PC-9 (cell line): Measurements from ENCODE around the gene NSUN7. TPM values are rescaled to one million over a fixed set of nuclear protein-coding genes. Genes with fewer than 3 reads are reported as not detected.
"Not testable (repeated sequence)": the region's sequence is repeated elsewhere in the genome, so short reads cannot be mapped to it uniquely, and the experiment has no call there.

Experiments
- BruUV-seq: library from RNA; stranded (reverse); fragments of 400-500 nt; replicated peaks from 2 replicates; lab custom pipeline; 2021; lab: Mats Ljungman, UMichigan
- CTCF ChIA-PET: fragments of 300-600 bp; sonication (Branson Sonifier 250); formaldehyde crosslinking; loops from one replicate; lab custom pipeline; 2022; ENCODE audit warnings: antibody characterized with exemption; lab: Charles Lee
- POLR2A ChIA-PET: fragments of 300-600 bp; sonication (Branson Sonifier 250); formaldehyde crosslinking; loops from one replicate; lab custom pipeline; 2022; ENCODE audit warnings: antibody characterized with exemption; ENCODE audit not compliant: unreplicated experiment; lab: Charles Lee
- DNase-seq, 2 experiments: peaks; one replicate each; pipeline versions ENCODE4 v3.0.0 to v3.0.0-alpha.2; 2015 to 2022; ENCODE audit warnings: mixed read lengths in 1 of 2
- H2AFZ ChIP-seq: fragments of 200-600 bp; sonication (generic); 2 replicates; pipeline ENCODE4 v1.8.1; 2017; ENCODE audit warnings: antibody characterized with exemption
- H3F3A ChIP-seq: fragments of 200-600 bp; sonication (generic); 2 replicates; pipeline ENCODE4 v1.8.1; 2017; ENCODE audit warnings: antibody characterized with exemption, mild to moderate bottlenecking, low read depth; ENCODE audit not compliant: insufficient read depth
- H3K27ac ChIP-seq: fragments of 200-600 bp; sonication (generic); 2 replicates; pipeline ENCODE4 v1.6.1; 2016; ENCODE audit warnings: mixed run types
- H3K27me3 ChIP-seq: fragments of 200-600 bp; sonication (generic); 2 replicates; pipeline ENCODE4 v1.6.1; 2016; ENCODE audit warnings: low read depth, mixed run types; ENCODE audit not compliant: insufficient read depth
- H3K36me3 ChIP-seq: fragments of 200-600 bp; sonication (generic); 2 replicates; pipeline ENCODE4 v1.6.1; 2016; ENCODE audit warnings: low read depth, mixed run types
- H3K4me1 ChIP-seq: fragments of 200-600 bp; sonication (generic); replicated peaks from 2 replicates; pipeline ENCODE4 v1.6.1; 2016; ENCODE audit warnings: mixed run types; ENCODE audit not compliant: insufficient read depth
- H3K4me2 ChIP-seq: fragments of 200-600 bp; sonication (generic); 2 replicates; pipeline ENCODE4 v1.6.1; 2017; ENCODE audit warnings: mixed run types
- H3K4me3 ChIP-seq: fragments of 200-600 bp; sonication (generic); 2 replicates; pipeline ENCODE4 v1.6.1; 2016; ENCODE audit warnings: mixed run types
- H3K79me2 ChIP-seq: fragments of 200-600 bp; sonication (generic); 2 replicates; pipeline ENCODE4 v1.6.1; 2017; ENCODE audit warnings: low read depth, mixed run types
- H3K9me2 ChIP-seq: fragments of 200-600 bp; sonication (generic); 2 replicates; pipeline ENCODE4 v1.8.1; 2017; ENCODE audit warnings: mild to moderate bottlenecking; ENCODE audit not compliant: insufficient read depth
- H3K9me3 ChIP-seq: fragments of 200-600 bp; sonication (generic); 2 replicates; pipeline ENCODE4 v1.8.1; 2016; ENCODE audit warnings: low read depth; ENCODE audit not compliant: insufficient read depth
- H4K20me1 ChIP-seq: fragments of 200-600 bp; sonication (generic); 2 replicates; pipeline ENCODE4 v1.8.1; 2017; ENCODE audit not compliant: insufficient read depth
- EZH2 ChIP-seq: fragments of 200-600 bp; sonication (generic); IDR thresholded peaks from 2 replicates; pipeline ENCODE4 v1.8.0; 2017; ENCODE audit warnings: antibody characterized with exemption, low read depth
- intact Hi-C: fragments of 100-400 bp; cut with micrococcal nuclease; formaldehyde crosslinking; loops from one replicate; pipeline ENCODE4 v1.10.0; 2022; ENCODE audit not compliant: unreplicated experiment
- total RNA-seq: library from RNA; stranded (reverse); gene quantifications from 2 replicates; pipeline ENCODE4 v1.2.3, GENCODE V29; 2021
- TF ChIP-seq, protein P1 (sequence below): fragments of 200-600 bp; sonication (generic); conservative IDR thresholded peaks from 2 replicates; pipeline ENCODE4 v1.6.1; 2017; ENCODE audit warnings: mixed run types, antibody characterized with exemption, mild to moderate bottlenecking, moderate library complexity

The NSUN7 gene
- total RNA-seq, 1 experiment from 2014 or later = 16.8 TPM

DNA sequence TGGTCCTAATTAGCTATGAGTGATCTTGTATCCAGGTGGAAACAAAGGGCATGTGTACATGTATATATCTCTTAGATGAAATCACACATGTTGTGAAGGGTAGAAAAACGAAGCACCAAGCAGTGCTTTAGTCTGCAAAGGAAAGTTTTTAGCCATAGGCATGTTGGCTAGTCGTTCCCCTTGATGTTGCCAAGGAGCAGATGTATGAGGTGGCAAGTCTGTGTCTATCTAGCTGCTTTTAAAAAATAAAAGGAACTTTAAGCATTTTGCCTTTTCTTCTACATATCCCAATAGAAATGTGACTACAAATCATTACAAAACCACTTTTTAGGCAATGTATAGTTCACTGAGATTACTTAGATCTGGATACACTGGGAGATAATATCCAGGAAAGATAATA is 63.1 kb downstream of the NSUN7 start:
- no peak for TF ChIP-seq EZH2
- TF ChIP-seq, protein P1, sequence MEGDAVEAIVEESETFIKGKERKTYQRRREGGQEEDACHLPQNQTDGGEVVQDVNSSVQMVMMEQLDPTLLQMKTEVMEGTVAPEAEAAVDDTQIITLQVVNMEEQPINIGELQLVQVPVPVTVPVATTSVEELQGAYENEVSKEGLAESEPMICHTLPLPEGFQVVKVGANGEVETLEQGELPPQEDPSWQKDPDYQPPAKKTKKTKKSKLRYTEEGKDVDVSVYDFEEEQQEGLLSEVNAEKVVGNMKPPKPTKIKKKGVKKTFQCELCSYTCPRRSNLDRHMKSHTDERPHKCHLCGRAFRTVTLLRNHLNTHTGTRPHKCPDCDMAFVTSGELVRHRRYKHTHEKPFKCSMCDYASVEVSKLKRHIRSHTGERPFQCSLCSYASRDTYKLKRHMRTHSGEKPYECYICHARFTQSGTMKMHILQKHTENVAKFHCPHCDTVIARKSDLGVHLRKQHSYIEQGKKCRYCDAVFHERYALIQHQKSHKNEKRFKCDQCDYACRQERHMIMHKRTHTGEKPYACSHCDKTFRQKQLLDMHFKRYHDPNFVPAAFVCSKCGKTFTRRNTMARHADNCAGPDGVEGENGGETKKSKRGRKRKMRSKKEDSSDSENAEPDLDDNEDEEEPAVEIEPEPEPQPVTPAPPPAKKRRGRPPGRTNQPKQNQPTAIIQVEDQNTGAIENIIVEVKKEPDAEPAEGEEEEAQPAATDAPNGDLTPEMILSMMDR = no peak
- Histone ChIP-seq H3K4me3 (no peak overlapping the region), H3K9me3 (no peaks in the 10 kb centered on the region), H3K27me3 (no peaks in the 10 kb centered on the region), H3K36me3 (no peaks in the 10 kb centered on the region), H3K9me2 (no peaks in the 10 kb centered on the region), H3F3A (no peaks in the 10 kb centered on the region), H3K79me2 (no peaks in the 10 kb centered on the region), H3K27ac (no peak overlapping the region), H2AFZ (no peak overlapping the region), H3K4me1 (no peaks in the 10 kb centered on the region), H3K4me2 (no peak overlapping the region), H4K20me1 (no peaks in the 10 kb centered on the region)
- intact Hi-C loops = no loop called here
- POLR2A ChIA-PET = no interaction called here
- CTCF ChIA-PET = no interaction called here
- BruUV-seq = no TSS peak
- DNase-seq = no peak

DNA sequence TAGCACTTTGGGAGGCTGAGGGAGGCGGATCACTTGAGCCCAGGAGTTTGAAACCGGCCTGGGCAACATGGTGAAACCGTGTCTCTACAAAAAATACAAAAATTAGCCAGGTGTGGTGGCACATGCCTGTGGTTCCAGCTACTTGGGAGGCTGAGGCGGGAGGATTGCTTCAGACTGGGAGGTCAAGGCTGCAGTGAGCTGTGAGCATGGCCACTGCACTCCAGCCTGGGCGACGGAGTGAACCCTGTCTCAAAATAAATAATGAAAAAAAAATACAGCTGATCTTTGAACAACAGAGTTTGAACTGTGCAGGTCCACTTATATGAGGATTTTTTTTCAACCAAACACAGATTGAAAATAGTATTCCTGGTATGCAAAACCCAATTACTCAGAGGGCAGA is 67.4 kb downstream of the NSUN7 start:
- DNase-seq, H3K9me2 ChIP-seq, H3K4me1 ChIP-seq, BruUV-seq, H4K20me1 ChIP-seq, H3K4me2 ChIP-seq, H2AFZ ChIP-seq, POLR2A ChIA-PET, H3K4me3 ChIP-seq, H3K79me2 ChIP-seq, H3F3A ChIP-seq, H3K27ac ChIP-seq, CTCF ChIA-PET, H3K27me3 ChIP-seq, H3K36me3 ChIP-seq, H3K9me3 ChIP-seq, intact Hi-C loops: not testable (repeated sequence)

DNA sequence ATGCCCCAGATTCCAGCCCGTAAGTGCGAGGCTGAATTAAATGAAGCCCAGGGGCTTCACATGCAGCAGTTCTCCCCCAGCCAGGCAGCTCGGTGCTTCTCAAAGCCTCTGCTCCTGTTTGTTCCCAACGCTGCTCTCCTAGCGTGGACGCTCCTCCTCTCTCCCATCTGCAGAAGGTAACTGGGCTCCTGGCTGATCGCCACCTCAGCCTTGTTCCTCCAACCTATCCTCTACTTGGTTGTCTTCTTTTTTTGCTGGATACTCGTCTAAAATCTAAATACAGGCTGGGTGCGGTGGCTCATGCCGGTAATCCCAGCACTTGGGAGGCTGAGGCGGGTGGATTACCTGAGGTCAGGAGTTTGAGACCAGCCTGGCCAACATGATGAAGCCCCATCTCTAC is 70.3 kb downstream of the NSUN7 start:
- H3K4me2 ChIP-seq = no peak overlapping the region
- POLR2A ChIA-PET = no interaction called here
- H3K4me3 ChIP-seq = no peak overlapping the region
- no peaks in the 10 kb centered on the region for H3K79me2 ChIP-seq
- CTCF ChIA-PET = no interaction called here
- intact Hi-C loops = no loop called here
- no peaks in the 10 kb centered on the region for H3K36me3 ChIP-seq
- no peak overlapping the region for H2AFZ ChIP-seq
- no peaks in the 10 kb centered on the region for H3K9me3 ChIP-seq
- H4K20me1 ChIP-seq = no peaks in the 10 kb centered on the region
- no peak overlapping the region for H3K27ac ChIP-seq
- DNase-seq = no peak
- no TSS peak for BruUV-seq
- H3K9me2 ChIP-seq = no peaks in the 10 kb centered on the region
- no peak for TF ChIP-seq EZH2
- TF ChIP-seq, protein P1 = no peak
- no peaks in the 10 kb centered on the region for H3K27me3 ChIP-seq
- H3K4me1 ChIP-seq = no peaks in the 10 kb centered on the region
- H3F3A ChIP-seq = no peaks in the 10 kb centered on the region

DNA sequence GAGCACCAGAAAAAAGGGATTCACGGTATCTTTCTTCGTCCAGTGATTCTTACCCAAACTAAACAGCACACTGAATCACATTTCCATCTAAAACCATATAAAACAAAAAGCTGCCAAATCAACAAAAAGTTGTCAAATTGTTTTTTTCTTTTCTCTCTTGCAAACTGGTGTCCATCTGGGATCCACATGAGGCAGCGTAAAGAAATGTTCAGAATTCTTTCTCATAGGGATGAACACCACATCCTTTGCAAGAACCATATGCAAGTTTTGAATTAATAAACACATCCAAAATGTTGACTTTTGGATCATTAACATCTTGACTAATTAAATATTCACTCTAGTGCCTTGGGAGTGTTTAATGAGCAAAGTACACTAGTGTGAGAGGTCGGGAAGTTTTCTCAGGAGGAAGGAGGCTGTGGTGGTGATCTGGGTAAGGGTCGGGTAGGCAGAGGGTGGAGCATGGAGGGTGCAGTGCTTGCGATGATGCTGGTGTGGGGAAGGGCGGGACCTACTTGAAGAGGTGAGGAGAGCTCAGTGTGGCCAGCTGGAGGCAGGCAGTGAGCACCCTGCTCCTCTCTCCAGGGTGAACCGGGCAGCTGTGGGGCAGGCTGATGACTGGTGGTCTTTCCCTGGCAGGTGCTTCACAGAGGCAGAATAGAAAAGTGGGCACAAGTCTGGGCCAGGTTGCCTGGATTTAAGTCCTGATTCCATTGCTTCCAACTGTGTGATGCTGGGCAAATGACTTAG is 72.8 kb downstream of the NSUN7 start:
- Histone ChIP-seq H3K9me2 (no peaks in the 10 kb centered on the region), H4K20me1 (no peaks in the 10 kb centered on the region), H3K27ac (no peak overlapping the region), H3K9me3 (no peaks in the 10 kb centered on the region), H2AFZ (no peak overlapping the region), H3K4me1 (no peaks in the 10 kb centered on the region), H3F3A (no peaks in the 10 kb centered on the region), H3K79me2 (no peaks in the 10 kb centered on the region), H3K27me3 (no peaks in the 10 kb centered on the region), H3K36me3 (no peaks in the 10 kb centered on the region), H3K4me3 (no peak overlapping the region), H3K4me2 (no peak overlapping the region)
- DNase-seq = no peak
- POLR2A ChIA-PET = no interaction called here
- no TSS peak for BruUV-seq
- intact Hi-C loops = no loop called here
- CTCF ChIA-PET = no interaction called here
- no peak for TF ChIP-seq EZH2
- TF ChIP-seq, protein P1 = no peak
